HG02763 (cell line): ENCODE data around the gene CCDC28A.
A peak's percentile ranks its signal among the peaks of the same experiment; 100 is the strongest.
"Not testable (repeated sequence)": the region's sequence is repeated elsewhere in the genome, so short reads cannot be mapped to it uniquely, and the experiment has no call there.

Experiments
- ATAC-seq: cut with Tn5 transposase; IDR thresholded peaks from one replicate; pipeline ENCODE4 v1.9.1; 2021; ENCODE audit warnings: mild to moderate bottlenecking, moderate library complexity; ENCODE audit not compliant: unreplicated experiment

Gene CCDC28A

DNA sequence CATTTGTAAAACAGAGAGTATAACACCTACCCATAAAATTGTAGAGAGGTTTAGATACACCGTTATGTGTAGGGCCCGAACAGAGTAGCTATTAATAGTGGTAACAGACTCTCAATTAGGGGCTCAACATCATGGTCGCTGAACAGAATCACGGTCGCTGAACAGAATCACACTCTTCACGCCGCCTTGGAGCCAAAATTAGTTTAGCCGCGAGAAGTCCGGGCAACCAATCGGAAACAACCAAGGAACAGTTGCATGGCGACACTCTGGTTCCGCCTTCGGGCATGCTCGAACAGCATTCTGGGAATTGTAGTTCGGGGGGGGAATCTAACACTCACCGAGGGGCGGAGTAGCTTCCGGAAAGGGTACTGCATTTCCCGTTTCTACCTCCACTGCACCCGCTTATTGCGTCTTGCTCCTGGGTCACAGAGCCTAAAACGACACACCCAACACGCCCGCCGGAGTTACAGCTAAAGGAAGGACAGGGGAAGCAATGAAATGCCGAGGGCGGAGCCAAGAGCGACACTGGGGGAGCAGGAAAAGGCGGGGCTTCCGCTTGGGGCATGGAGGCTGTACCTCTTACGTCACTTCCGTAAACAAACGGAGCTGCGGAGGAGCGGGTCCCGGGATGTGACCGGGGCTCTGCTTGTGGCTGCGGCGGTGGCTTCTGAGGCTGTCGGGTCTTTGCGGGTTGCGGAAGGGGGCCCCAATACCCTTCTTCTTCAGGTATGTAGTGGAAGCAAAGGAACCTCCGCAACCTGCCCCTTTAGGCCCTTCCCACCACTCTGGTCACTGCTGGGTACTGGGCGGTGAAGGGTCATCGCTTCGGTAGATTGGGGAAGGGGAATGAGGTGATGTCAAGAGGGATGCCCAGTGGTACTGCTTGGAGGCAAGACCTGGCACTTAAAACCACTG lies at the start of gene CCDC28A:
CCDC28A (plus strand) TSS at position 593 of the 915 bp plus-strand sequence. CDS start 2,352 bp downstream, outside the sequence.
- peak; percentile 95 for ATAC-seq

DNA sequence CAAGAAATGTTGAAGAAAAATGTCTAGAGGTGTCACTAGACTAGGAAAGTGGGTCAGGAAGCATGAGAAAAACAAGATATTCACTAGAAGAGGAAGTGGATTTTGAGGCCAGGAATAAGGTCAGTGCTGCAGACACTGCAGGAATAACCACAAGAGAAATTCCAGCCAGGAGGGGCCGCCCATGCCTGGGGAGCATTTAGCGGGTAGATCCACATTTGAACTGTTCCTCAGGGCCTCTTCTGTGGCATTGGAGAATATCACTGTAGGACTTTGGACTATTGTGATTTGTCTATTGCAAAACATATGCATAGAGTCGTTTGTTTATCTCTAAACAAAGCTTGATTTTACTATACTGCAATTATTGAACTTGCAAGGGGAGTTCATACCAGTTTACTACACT lies 49.6 kb upstream of the CCDC28A start:
- ATAC-seq, result no peak

DNA sequence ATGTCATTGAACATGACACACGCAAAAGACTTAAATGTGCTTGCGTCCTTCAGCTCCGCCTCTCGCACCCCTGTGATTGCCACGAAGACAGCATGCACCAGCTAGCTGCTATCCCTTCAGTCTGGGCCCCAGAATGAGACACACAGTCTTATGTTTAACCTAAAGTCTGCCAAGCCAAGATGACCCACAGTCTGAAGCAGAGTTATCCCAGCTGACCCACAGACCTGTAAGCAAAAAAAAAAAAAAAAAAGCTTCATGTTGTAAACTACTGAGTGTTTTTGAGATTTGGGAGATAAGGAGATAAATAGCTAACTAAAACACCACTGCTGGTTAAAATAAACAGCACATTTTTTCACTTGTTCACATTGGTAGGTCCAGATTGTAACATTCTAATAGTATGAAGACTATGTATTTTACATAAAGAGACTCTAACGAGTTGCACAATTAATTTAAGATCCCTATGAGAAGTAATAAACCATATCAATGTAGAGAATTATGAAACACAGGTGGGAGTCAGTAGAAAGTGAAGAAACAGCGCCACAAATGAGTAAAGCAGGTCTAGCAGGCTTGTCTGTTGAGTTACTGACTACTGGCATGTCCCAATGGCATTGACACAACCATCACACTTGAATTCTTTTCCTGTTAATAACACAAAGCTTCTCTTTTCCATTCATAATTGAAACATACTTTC lies 47.4 kb upstream of the CCDC28A start:
- no peak for ATAC-seq

DNA sequence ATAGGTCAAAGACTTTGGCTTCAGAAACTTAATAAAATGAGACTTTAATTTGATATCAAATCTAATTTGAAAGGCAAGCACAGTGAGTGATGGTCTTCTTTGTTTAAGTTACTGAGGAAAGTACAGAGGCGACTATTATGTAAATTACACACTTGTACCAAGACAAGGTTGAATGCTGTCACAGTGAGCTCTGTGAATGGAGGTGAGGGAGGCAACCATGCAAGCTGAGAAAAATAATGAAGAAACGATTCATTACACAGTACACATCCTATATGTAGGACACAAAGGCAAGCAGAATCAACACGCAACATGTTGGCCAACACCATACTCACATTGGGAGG lies 46.8 kb upstream of the CCDC28A start:
- no peak for ATAC-seq

DNA sequence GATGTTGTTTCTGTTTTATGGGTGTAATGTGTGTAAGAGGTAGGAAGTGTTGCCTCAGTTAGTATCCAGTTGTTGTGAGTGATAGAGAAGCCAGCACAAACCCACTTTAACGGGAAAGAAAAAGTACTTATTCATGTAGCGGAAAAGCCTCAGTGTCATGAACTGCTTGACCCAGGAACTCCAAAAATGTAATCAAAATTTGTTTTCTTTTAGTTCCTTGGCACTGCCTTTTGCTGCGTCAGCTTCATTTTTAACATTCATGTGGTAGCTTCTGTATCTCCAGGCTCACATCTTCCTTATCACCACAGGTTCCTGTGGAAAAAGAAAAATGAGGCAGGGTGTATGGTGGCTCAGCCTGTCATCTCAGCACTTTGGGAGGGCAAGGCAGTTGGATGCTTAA lies 46.4 kb upstream of the CCDC28A start:
- no peak for ATAC-seq

DNA sequence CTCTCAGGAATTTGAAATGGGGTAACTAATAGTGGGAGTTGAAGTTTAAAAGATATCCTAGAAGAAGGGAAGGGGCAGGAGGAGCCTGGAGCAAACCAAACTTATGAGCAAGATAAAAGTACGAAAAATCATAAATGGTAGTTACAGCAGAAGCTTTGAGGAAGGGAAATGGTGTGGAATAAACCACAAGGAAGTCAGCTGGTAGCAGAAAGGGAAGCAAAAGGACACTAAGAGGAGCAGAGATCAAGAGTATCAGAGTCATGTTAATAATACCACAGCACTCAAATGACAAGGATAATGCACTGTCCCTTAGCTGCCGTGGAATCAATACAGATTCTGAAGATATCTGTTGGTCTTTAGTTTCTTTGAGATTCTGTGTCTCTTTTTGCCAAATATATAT lies 44.9 kb upstream of the CCDC28A start:
- no peak for ATAC-seq

DNA sequence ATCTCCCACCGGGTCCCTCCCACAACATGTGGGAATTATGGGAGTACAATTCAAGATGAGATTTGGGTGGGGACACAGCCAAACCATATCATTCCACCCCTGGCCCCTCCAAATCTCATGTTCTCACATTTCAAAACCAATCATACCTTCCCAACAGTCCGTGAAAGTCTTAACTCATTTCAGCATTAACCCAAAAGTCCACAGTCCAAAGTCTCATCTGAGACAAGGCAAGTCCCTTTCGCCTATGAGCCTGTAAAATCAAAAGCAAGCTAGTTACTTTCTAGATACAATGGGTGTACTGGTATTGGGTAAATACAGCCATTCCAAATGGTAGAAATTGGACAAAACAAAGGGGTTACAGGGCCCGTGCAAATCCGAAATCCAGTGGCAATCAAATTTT lies 43.5 kb upstream of the CCDC28A start:
- ATAC-seq, result not testable (repeated sequence)

DNA sequence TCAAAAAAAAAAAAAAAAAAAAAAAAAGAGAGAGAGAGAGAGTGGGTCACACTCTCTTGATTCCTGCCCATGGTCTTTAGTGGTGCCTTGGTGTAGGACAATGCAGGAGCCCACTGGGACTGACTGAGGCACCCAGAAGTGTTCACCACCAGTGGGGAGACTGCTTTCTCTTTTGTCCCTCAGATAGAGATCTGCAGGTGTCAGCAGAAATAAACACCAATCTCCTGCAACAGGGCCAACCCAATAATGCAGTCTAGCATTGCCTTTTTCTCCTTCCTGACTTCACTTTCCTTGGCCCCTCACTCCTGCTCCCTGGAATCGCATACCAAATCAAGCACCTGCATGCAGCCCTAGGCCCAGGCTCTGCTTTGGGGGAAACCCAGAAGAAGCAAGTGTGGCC lies 39.0 kb upstream of the CCDC28A start:
- no peak for ATAC-seq

DNA sequence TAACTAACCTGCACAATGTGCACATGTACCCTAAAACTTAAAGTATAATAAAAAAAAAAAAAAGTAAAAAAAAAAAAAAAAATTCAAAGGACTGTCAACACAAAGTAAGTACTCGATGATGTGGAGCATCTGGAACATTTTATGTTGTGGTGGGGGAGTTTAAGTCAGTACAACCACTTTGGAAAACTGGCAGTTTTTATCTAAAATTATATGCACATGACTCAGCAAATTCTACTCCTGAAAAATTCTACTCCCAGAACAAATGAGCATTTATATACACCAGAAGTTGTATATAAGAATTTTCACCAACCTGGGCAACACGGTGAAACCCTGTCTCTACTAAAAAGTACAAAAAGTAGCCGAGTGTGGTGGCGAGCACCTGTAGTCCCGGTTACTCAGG lies 36.9 kb upstream of the CCDC28A start:
- ATAC-seq, result no peak

DNA sequence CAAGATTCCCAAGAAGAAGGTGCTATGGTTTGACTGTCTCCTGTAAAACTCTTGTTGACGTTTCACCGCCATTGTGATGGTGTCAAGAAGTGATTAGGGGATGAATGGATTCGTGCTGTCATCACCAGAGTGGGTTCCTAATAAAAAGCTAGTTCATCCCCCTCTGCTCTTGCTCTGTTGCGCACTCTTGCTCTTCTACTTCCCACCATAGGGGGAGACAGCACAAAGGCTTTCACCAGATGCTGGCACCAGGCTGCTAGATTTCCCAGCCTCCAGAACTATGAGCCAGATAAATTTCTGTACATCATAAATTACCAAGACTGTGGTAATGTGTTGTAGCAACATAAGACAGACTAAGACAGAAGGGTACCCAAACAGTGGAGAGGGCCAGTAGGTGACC lies 21.6 kb upstream of the CCDC28A start:
- no peak for ATAC-seq

DNA sequence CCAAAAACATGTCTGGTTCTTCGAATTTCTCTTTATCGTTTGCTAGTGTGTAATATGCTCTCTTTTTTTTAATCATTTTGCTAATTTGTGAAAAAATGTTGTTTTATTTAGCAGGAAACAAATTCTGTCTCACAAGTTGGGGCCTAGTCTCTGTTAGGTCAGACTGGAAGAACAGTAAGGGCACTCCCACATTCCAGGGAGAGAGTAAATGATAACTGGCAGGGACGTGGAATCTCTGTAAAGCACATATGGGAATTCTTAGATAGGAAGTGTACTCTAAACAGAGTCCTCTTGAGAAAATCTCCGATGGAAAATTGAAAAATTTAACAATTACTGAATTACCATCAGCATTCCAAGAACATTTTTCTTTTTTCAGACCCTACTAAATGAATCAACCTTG lies 16.4 kb upstream of the CCDC28A start:
- no peak for ATAC-seq

DNA sequence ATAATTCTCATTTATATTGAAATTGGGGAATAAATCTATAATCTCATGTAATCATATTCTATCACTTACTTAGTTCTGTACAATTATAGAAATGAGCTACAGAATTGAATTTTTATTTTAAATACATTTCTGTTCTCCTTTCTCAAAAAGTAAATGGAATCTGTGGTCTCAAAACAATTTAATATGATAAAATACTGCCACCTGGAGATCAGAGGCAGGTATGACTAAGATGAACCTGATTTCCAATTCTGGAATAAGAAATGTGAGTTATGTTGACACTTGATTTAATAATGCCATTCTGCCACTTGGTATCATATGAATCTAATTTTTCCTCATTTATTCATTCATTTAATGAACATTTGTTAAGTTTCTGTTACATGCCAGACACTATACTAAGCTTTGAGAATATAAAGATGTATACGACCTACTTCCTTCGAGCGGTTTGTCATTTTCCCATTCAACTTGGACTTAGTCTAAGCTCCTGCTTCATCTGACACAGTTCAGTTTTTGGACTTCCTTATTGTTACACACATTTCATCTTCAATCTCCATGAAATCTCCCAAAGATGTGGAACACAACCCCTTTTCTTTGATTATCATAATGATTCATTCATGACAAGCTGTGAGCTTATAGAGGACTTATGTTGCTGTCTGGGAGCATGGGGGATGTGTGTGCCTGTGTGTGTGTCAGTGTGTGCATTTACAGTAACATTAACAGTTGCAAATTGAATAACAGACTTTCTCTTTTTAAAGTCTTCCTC lies 7.5 kb upstream of the CCDC28A start:
- ATAC-seq, result no peak

DNA sequence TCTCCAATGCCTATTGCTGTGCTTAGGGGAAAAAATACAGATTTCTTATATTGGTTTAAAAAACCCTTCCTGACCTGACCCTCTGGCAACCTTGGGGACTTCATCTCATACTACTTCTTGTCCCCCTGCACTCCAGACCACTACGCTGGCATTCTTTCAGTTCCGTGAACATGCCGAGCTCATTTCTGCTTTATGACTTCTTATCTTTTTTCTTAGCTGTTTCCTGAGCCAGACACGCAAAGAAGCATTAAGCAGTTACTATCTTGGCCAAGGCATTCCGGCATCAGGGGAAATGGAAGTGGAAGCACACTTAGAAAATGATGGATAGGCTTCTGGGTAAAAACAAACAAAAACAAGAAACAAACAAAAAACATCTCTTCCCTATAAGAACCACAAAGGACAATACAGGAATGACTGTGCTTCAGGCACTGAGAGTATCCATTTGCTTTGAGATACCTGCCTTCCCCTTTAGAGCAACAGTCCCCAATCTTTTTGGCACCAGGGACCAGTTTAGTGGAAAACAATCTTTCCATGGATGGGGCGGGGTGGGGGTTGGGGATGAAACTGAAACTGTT lies 4.4 kb upstream of the CCDC28A start:
- ATAC-seq, result no peak

DNA sequence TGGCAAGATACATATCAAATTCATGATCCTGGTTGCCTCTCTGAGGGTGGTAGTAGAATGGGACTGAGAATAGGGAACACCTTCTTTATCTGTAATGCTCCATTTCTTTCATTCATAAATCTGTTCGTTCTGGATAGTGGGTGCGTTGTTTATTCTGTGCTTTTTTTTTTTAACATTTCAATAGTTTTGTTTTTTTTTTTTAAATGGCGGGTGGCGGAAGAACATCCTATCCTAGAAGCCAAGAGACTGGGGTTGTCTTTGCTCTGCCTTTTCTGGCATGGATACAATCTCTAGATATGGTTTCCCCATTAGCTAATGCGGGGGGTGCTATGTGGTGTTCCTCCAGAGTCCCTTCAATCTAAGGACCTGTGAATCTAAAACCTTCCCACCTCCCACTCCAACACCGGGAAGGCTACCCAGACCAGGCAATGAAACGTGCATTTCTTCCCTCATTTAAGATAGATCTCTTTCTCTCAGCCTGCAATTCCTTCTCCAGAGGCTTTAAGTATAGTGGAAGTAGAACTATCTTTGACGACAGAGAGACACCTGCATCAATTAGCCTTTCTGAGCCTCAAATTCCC lies 883 bp upstream of the CCDC28A start:
- ATAC-seq, result no peak

DNA sequence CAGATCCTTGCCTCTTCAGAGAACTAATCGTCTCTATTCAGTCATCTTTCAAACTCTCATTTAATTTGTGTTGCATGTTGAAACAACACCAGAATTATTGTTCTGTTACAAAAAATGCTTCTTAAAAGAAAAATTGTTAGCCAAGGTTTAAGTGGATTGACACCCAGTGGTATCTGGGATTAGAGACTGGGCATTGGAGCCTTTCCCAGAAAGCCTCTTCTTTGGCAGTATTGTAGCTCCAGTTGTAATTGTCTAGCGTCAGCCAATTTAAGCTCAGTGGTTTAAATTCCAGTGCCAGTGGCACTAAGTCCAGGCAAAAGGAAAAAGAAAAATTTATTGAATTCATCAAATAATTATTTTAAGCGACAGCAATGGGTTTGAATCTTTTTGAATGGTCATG lies 801 bp downstream of the CCDC28A start:
- no peak for ATAC-seq

DNA sequence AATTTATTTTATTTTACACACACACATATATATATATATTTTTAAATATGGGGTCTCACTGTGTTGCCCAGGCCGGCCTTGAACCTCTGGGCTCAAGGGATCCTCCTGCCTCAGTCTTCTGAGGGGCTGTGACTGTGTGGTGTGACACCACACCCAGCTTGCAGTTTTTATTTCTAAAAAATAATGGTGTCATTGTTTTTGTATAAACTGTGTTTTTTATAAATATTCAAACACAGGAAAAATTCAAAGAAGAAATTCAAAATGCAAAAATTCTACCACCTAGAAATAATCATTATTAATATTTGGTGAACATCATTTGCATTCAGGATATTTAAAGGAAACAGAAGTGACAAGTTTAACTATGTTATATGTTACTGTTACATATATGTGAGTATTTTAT lies 3.1 kb downstream of the CCDC28A start:
- no peak for ATAC-seq

DNA sequence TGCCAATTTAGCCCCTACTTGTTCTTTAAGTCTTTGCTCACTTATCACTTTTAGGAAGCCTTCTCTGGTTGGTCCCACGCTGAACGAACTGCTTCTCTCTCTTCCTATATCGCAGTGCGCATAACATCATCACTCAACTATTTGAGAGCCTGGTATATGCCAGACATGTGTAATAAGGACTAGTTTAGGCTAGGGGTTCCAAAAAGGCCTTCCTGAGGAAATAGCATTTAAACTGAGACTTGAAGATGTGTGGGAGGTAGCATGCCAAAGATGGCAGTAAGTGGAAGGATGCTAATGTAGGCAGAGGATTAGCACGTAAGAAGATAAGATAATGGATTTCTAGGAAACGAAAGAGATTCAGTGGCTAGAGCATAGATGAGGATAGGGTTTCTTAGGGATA lies 4.8 kb downstream of the CCDC28A start:
- no peak for ATAC-seq

DNA sequence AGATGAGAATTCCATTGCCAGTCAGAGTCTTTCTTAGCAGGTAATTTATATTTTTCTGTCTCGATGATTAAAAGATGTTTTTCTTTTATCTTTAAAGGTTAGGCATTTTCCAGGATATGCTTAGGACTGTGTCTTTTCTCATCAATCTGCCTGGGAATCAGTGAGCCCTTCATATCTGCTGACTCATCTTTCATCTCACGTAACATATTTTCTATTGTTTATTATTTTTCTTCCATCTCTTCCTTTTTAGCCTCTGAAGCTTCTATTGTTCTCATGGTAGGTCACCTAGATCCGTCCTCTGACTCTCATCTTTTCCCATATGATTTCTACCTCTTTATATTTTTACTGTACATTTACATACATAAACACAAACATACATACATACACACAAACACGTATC lies 8.7 kb downstream of the CCDC28A start:
- ATAC-seq, result no peak

DNA sequence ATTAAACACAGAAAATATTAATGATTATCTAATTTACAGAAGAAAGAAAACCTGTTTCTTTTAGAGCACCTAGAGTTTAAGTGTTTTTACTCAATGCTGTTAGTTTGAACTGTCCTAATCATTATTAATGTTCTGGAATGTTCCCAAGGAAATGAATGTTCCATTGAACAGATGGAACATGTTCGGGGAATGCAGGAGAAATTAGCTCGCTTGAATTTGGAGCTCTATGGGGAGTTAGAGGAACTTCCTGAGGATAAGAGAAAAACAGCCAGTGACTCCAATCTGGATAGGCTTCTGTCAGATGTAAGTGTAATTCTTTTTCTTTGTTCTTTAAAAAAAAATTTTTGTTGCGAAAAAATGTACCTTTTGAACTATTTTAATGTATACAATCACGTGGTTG lies 11.5 kb downstream of the CCDC28A start:
- no peak for ATAC-seq

DNA sequence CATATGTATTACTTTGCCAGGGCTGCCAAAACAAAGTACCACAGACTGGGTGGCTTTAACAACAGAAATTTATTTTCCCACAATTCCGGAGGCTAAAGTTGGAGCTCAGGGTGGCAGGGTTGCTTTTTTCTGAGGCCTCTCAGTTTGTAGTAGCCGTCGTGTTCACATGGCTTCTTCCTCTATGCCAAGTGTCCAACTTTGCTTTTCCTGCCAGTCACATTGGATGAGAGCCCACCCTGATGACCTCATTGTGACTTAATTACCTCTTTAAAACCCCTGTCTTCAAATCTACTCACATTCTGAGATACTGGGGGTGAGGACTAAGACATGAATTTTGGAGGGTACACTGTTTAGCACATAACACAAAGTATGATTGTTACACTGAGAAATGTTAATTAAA lies 12.4 kb downstream of the CCDC28A start:
- ATAC-seq, result no peak

DNA sequence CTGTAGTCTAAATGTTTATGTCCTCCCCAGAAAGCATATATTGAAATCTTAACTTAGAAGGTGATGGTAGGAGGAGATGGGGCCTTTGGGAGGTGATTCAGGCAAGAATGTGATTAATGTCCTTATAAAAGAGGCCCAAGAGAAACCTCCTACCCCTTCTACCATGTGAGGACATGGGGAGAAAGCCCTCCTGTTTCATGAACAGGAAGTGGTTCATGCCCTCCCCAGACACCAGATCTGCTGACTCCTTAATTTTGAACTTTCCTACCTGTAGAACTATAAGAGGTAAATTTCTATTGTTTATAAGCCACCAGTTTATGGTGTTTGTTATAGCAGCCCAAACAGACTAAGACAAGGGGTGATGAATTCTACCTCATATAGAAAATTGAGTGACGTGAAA lies 13.6 kb downstream of the CCDC28A start:
- ATAC-seq, result no peak
